Endothelial cell of umbilical vein (primary cell): ENCODE results near the gene AP1M1. TPM values are rescaled to one million over a fixed set of nuclear protein-coding genes. Genes with fewer than 3 reads are reported as not detected.

Source experiments
- BruUV-seq: library from RNA; stranded (reverse); fragments of 400-500 nt; replicated peaks from 2 replicates; lab custom pipeline; 2021; lab: Mats Ljungman, UMichigan
- CTCF ChIA-PET: fragments of 300-600, 350-600 bp; sonication (Branson Sonifier 250); formaldehyde crosslinking; loops from one replicate; lab custom pipeline; 2021; ENCODE audit warnings: antibody characterized with exemption, inconsistent platforms; lab: Charles Lee
- POLR2A ChIA-PET: fragments of 300-600, 350-600 bp; sonication (Branson Sonifier 250); formaldehyde crosslinking; loops from one replicate; lab custom pipeline; 2021; ENCODE audit warnings: antibody characterized with exemption, inconsistent platforms; lab: Charles Lee
- DNase-seq: peaks from one replicate; pipeline ENCODE4 v3.0.0-alpha.2; 2011; ENCODE audit warnings: low read depth, low spot score
- FAIRE-seq: peaks from 2 replicates; lab custom pipeline; 2011; peaks lifted over from hg19 to GRCh38; lab: Jason Lieb, UNC
- H2AFZ ChIP-seq: 2 replicates; pipeline ENCODE4 v1.6.0; 2012; ENCODE audit warnings: low read depth, low read length, control low read depth, inconsistent platforms
- H3K27ac ChIP-seq: 2 replicates; pipeline ENCODE4 v1.5.1; 2011; ENCODE audit warnings: low read depth, mild to moderate bottlenecking, control low read depth, low read length, moderate library complexity; ENCODE audit not compliant: insufficient read depth
- H3K27me3 ChIP-seq, 2 experiments: 2 replicates each; pipeline versions ENCODE4 v1.6.0 to v1.6.1; 2011; ENCODE audit warnings: low read length in 2 of 2, mixed read lengths in 1 of 2; ENCODE audit not compliant: control insufficient read depth in 2 of 2, insufficient read depth in 2 of 2
- H3K36me3 ChIP-seq, 2 experiments: 2 replicates in 1 of 2; 3 replicates in 1 of 2; pipeline ENCODE4 v1.5.1; 2011; ENCODE audit warnings: low read length in 2 of 2, mild to moderate bottlenecking in 1 of 2, moderate library complexity in 1 of 2; ENCODE audit not compliant: control insufficient read depth in 2 of 2, insufficient read depth in 2 of 2; ENCODE audit errors: extremely low read depth in 1 of 2
- H3K4me1 ChIP-seq: 3 replicates; pipeline ENCODE4 v1.5.1; 2011; ENCODE audit warnings: mild to moderate bottlenecking, low read length; ENCODE audit not compliant: control insufficient read depth, insufficient read depth; ENCODE audit errors: extremely low read depth
- H3K4me2 ChIP-seq: 2 replicates; pipeline ENCODE4 v1.6.1; 2011; ENCODE audit warnings: low read length, control low read depth, mixed read lengths; ENCODE audit not compliant: insufficient read depth
- H3K4me3 ChIP-seq, 3 experiments: fragments of 200-600 bp in 1 of 3; sonication (generic), shearing (Covaris generic) in 1 of 3; replicated peaks in 1 of 3; 2 replicates each; pipeline ENCODE4 v1.5.1; 2011 to 2016; ENCODE audit warnings: control low read depth in 3 of 3, low read length in 3 of 3, mild to moderate bottlenecking in 2 of 3, inconsistent platforms in 1 of 3, low read depth in 1 of 3, moderate library complexity in 1 of 3; ENCODE audit not compliant: insufficient read depth in 1 of 3
- H3K79me2 ChIP-seq: 2 replicates; pipeline ENCODE4 v1.6.0; 2012; ENCODE audit warnings: low read length, inconsistent platforms; ENCODE audit not compliant: control insufficient read depth, insufficient read depth
- H3K9ac ChIP-seq: replicated peaks from 2 replicates; pipeline ENCODE3; 2011; ENCODE audit warnings: low read length, control low read depth; ENCODE audit not compliant: insufficient read depth; ENCODE audit errors: extremely low read depth
- H3K9me1 ChIP-seq: replicated peaks from 3 replicates; pipeline ENCODE4 v1.6.0; 2011; ENCODE audit warnings: mild to moderate bottlenecking, low read length; ENCODE audit not compliant: control insufficient read depth, insufficient read depth; ENCODE audit errors: extremely low read depth
- H3K9me3 ChIP-seq: replicated peaks from 2 replicates; pipeline ENCODE4 v1.5.1; 2012; ENCODE audit warnings: low read length, inconsistent platforms; ENCODE audit not compliant: control insufficient read depth, insufficient read depth
- H4K20me1 ChIP-seq: replicated peaks from 2 replicates; pipeline ENCODE3; 2011; ENCODE audit warnings: mild to moderate bottlenecking, low read length; ENCODE audit not compliant: control insufficient read depth, insufficient read depth; ENCODE audit errors: extremely low read depth
- CTCF ChIP-seq, 2 donors: IDR thresholded peaks; 1 replicate in 1 of 2; 2 replicates in 1 of 2; pipeline ENCODE4 v1.5.1; 2011; ENCODE audit warnings: low read length in 2 of 2, mild to moderate bottlenecking in 2 of 2, moderate library complexity in 2 of 2, control low read depth in 1 of 2, inconsistent platforms in 1 of 2, low read depth in 1 of 2; ENCODE audit not compliant: insufficient read depth in 1 of 2; ENCODE audit errors: extremely low read depth in 1 of 2
- EZH2 ChIP-seq: IDR thresholded peaks from 2 replicates; pipeline ENCODE4 v1.6.1; 2012; ENCODE audit warnings: borderline replicate concordance, low read depth, mild to moderate bottlenecking, moderate library complexity, low read length, inconsistent platforms; ENCODE audit not compliant: severe bottlenecking
- FOS ChIP-seq: IDR thresholded peaks from 2 replicates; pipeline ENCODE4 v1.6.1; 2011; ENCODE audit warnings: mild to moderate bottlenecking, low read length, moderate library complexity, borderline replicate concordance; ENCODE audit not compliant: insufficient read depth
- GATA2 ChIP-seq: IDR thresholded peaks from 2 replicates; pipeline ENCODE4 v1.7.0; 2011; ENCODE audit warnings: low read depth, mild to moderate bottlenecking, moderate library complexity, mixed read lengths, low read length; ENCODE audit not compliant: insufficient read length, insufficient read depth
- JUN ChIP-seq: IDR thresholded peaks from 2 replicates; pipeline ENCODE4 v1.6.1; 2011; ENCODE audit warnings: borderline replicate concordance, low read depth; ENCODE audit not compliant: insufficient read length, insufficient read depth
- MAX ChIP-seq: IDR thresholded peaks from 2 replicates; pipeline ENCODE4 v1.6.1; 2011; ENCODE audit not compliant: insufficient read depth, insufficient read length
- MYC ChIP-seq: IDR thresholded peaks from one replicate; pipeline ENCODE4 v1.6.1; 2011; ENCODE audit warnings: mild to moderate bottlenecking, low read depth, low read length
- POLR2A ChIP-seq: IDR thresholded peaks from 2 replicates; pipeline ENCODE4 v1.6.1; 2012; ENCODE audit warnings: low read depth, mild to moderate bottlenecking, control low read depth, low read length
- POLR2AphosphoS5 ChIP-seq: IDR thresholded peaks from 2 replicates; pipeline ENCODE4 v1.6.1; 2012; ENCODE audit warnings: low read depth, mild to moderate bottlenecking, control low read depth, low read length, moderate library complexity; ENCODE audit not compliant: insufficient read depth
- dilution Hi-C: fragments of 300-500 bp; cut with MboI; formaldehyde crosslinking; loops from one replicate; pipeline ENCODE4 v1.15.0; 2019; ENCODE audit warnings: low sequenced_read_pairs; ENCODE audit not compliant: extremely low pct_ligation_motif_present
- intact Hi-C: fragments of 100-400 bp; cut with micrococcal nuclease; formaldehyde crosslinking; loops from one replicate; pipeline ENCODE4 v1.10.0; 2022
- polyA plus RNA-seq, 4 experiments: library from polyadenylated mRNA; depleted of rRNA in 3 of 4; stranded (reverse) in 3 of 4; unstranded in 1 of 4; fragments of >200 nt; gene quantifications; 2 replicates each; pipeline versions ENCODE4 v1.2.1 to v1.2.3, GENCODE V29; 2011 to 2012; ENCODE audit warnings: missing spikeins in 1 of 4
- total RNA-seq: library from RNA; stranded (reverse); gene quantifications from 2 replicates; pipeline ENCODE4 v1.2.3, GENCODE V29; 2021

AP1M1 gene
- total and polyA plus RNA-seq, 2 donors (not counting 3 experiments of a cell fraction or from before 2014, with no cell fraction given) = 99.3 to 129 TPM

- intact Hi-C loops = no loop called here
Observed at GRCh38 chr19:16168465-16169081, 29.1 kb upstream of the AP1M1 start.

More at GRCh38 chr19:16168465-16169081, 29.1 kb upstream of the AP1M1 start:
- Histone ChIP-seq H3K9ac (no peak overlapping the region), H3K9me3 (no peaks in the 10 kb centered on the region), H4K20me1 (no peaks in the 10 kb centered on the region), H3K4me3 (no peak overlapping the region), H3K27ac (no peak overlapping the region), H3K36me3 (no peaks in the 10 kb centered on the region), H3K4me1 (no peaks in the 10 kb centered on the region), H3K79me2 (no peaks in the 10 kb centered on the region), H3K4me2 (no peak overlapping the region), H2AFZ (no peak overlapping the region), H3K9me1 (no peaks in the 10 kb centered on the region), H3K27me3 (no peaks in the 10 kb centered on the region)
- dilution Hi-C loops = no loop called here
- no peak for FAIRE-seq
- TF ChIP-seq MAX (no peak), EZH2 (no peak), POLR2AphosphoS5 (no peak), FOS (no peak), JUN (no peak), CTCF (IDR thresholded peaks at IDR 0.05; ENCODE audit: extremely low read depth in 1 of 2, insufficient read depth in 1 of 2, low read depth in 1 of 2, low read length in 2 of 2) (no peak), GATA2 (no peak), MYC (no peak), POLR2A (no peak)
- CTCF ChIA-PET = interaction anchor here (1.1 to 1.3 kb wide), 2 partner anchors 17 to 18 kb away, joined by 3 to 5 read pairs; partner anchors contain the start of gene FAM32A
- POLR2A ChIA-PET = no interaction called here
- BruUV-seq = no TSS peak
- DNase-seq = no peak
